ENCODE measurements around the gene ZNF655.

- TF ChIP-seq CTCF (IDR thresholded peaks at IDR 0.05; ENCODE audit: extremely low read depth in 1 of 2, insufficient read depth in 1 of 2, low read depth in 1 of 2, low read length in 2 of 2) (no peak), EZH2 (IDR thresholded peaks at IDR 0.05; ENCODE audit: borderline replicate concordance, low read depth, low read length, severe bottlenecking) (no peak), POLR2A (IDR thresholded peaks at IDR 0.05; ENCODE audit: low read depth, low read length) (no peak)
Measured at GRCh38 chr7:99562832-99563231, 4.4 kb downstream of the ZNF655 start.

Data from endothelial cell of umbilical vein (primary cell).